HK-2 (cell line): ENCODE results near the gene CRB1.

Experiments
- DNase-seq: peaks from one replicate; pipeline ENCODE4 v3.0.0-alpha.2; 2018; ENCODE audit not compliant: unreplicated experiment

Gene CRB1

GRCh38 chr1:197268012-197268411 lies at the start of gene CRB1:
TSS of gene CRB1 (plus strand) at chr1:197268252. CDS start at chr1:197268413, 161 bp downstream.
- no peak for DNase-seq

- no peak for DNase-seq
Measured at GRCh38 chr1:197218857-197219256, 49.2 kb upstream of the CRB1 start.

- no peak for DNase-seq
Measured at GRCh38 chr1:197222025-197222685, 45.9 kb upstream of the CRB1 start.

- DNase-seq: no peak
Measured at GRCh38 chr1:197222780-197223179, 45.3 kb upstream of the CRB1 start.

- no peak for DNase-seq
Measured at GRCh38 chr1:197224160-197224559, 43.9 kb upstream of the CRB1 start.

- no peak for DNase-seq
Measured at GRCh38 chr1:197225611-197226010, 42.4 kb upstream of the CRB1 start.

- no peak for DNase-seq
Measured at GRCh38 chr1:197234581-197234980, 33.5 kb upstream of the CRB1 start.

- no peak for DNase-seq
Measured at GRCh38 chr1:197235355-197235754, 32.7 kb upstream of the CRB1 start.

GRCh38 chr1:197247465-197247864 lies 20.6 kb upstream of the CRB1 start:
- DNase-seq: no peak

GRCh38 chr1:197249324-197249723 lies 18.7 kb upstream of the CRB1 start:
- DNase-seq: no peak

- no peak for DNase-seq
Measured at GRCh38 chr1:197250616-197251015, 17.4 kb upstream of the CRB1 start.

- DNase-seq: no peak
Measured at GRCh38 chr1:197252973-197253372, 15.1 kb upstream of the CRB1 start.

- no peak for DNase-seq
Measured at GRCh38 chr1:197254866-197255265, 13.2 kb upstream of the CRB1 start.

- DNase-seq: no peak
Measured at GRCh38 chr1:197264936-197265567, 3.0 kb upstream of the CRB1 start.

- DNase-seq: no peak
Measured at GRCh38 chr1:197269053-197269452, 1.0 kb downstream of the CRB1 start.

- DNase-seq: no peak
Measured at GRCh38 chr1:197272791-197273190, 4.7 kb downstream of the CRB1 start.

GRCh38 chr1:197277166-197277565 lies 9.1 kb downstream of the CRB1 start:
- no peak for DNase-seq

- no peak for DNase-seq
Measured at GRCh38 chr1:197284325-197284724, 16.3 kb downstream of the CRB1 start.

- DNase-seq: no peak
Measured at GRCh38 chr1:197284966-197285365, 16.9 kb downstream of the CRB1 start.

GRCh38 chr1:197285526-197286205 lies 17.6 kb downstream of the CRB1 start:
- DNase-seq: no peak

- no peak for DNase-seq
Measured at GRCh38 chr1:197286634-197287033, 18.6 kb downstream of the CRB1 start.

- no peak for DNase-seq
Measured at GRCh38 chr1:197287863-197288262, 19.8 kb downstream of the CRB1 start.

GRCh38 chr1:197302775-197303174 lies 34.7 kb downstream of the CRB1 start:
- no peak for DNase-seq
